Measurements from ENCODE around the gene PLEKHG4B.

The PLEKHG4B gene

DNA sequence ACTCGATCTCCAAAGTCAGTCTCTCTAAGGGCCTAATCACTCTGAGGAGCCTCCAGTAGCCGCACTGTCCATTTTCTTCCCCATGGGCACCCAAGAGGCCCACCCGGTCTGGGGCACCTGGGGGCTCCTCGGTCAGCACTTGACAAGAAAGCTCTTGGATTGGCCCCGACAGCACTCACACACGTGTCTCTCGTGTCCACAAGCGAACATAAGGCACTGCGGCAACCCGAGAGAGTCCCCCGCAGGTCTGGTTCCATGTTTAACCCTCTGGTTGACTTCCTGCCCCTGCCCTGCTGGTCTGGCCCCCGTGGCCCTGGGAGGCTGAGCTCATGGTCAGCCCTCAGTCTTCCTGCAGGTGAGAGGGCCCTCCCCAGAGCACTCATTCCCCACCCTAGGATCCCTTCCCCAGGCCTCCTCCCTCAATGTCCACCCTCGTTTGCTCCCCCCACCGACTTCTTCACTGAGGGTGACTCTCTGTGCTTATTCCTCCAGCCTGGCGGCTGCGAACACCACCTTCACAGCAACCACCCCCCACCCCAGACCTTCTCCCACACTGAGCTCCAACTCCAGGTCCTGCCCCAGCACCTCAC lies 83.0 kb downstream of the PLEKHG4B start:
- H3K9me3 Mint-ChIP-seq: no peaks in the 10 kb centered on the region
- no peaks in the 10 kb centered on the region for H3K4me1 Mint-ChIP-seq (ENCODE audit: low read depth)
- no peak overlapping the region for H3K4me3 Mint-ChIP-seq
- no peak for DNase-seq (ENCODE audit: low spot score)
- H3K27me3 Mint-ChIP-seq (ENCODE audit: low read depth): no peaks in the 10 kb centered on the region
- no peak overlapping the region for H3K27ac Mint-ChIP-seq
- no peaks in the 10 kb centered on the region for H3K36me3 Mint-ChIP-seq (ENCODE audit: low read depth)

DNA sequence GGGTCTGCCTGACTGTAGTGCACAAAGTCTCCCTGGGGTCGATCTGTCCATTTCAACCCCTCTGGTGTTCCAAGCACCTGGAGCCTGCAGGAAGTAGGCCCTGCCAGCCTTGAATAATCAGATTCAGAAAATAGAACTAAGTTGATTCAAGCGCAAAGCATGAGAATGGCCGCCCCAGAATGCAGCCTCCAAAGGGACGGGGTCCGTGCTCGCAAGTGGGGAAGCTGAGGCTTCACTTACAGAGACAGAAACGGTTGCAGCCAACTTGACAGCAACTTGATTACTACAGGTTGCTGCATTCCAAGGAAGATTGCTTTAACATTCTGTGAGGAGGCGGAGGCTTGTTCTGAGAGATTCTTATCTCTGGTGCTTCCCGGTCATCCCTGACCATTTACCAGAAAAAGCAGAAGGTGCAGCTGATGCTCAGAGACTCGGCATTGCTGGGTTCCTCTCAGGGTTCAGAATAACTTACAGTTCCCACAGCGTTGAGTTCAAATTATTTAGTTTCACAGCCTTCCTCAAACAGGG lies 84.4 kb downstream of the PLEKHG4B start:
- H3K4me3 Mint-ChIP-seq: no peak overlapping the region
- H3K4me1 Mint-ChIP-seq (ENCODE audit: low read depth): no peaks in the 10 kb centered on the region
- H3K27ac Mint-ChIP-seq: no peak overlapping the region
- H3K9me3 Mint-ChIP-seq: no peaks in the 10 kb centered on the region
- no peaks in the 10 kb centered on the region for H3K36me3 Mint-ChIP-seq (ENCODE audit: low read depth)
- DNase-seq (ENCODE audit: low spot score): no peak
- no peaks in the 10 kb centered on the region for H3K27me3 Mint-ChIP-seq (ENCODE audit: low read depth)

DNA sequence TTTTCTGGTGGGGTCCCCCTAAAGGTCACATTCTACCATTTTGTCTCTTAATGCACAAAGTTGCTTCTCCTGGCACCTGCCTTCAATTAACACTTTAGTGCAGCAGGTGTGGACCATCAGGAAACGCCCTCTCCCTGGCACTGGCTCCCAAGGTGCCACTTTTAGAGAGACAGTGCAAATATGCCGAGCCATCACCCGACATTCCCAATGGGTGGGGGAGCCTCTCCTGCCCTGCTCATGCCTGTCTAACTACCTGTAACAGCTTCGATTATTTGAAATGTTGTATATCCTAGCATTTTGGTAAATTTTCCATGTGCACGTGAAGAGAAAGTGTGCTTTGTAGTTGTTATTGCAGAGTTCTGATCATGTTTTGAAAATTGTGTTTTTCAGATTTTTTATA lies 86.1 kb downstream of the PLEKHG4B start:
- Mint-ChIP-seq H3K4me1 (ENCODE audit: low read depth) (no peaks in the 10 kb centered on the region), H3K27me3 (ENCODE audit: low read depth) (no peaks in the 10 kb centered on the region), H3K27ac (no peak overlapping the region), H3K9me3 (no peaks in the 10 kb centered on the region), H3K36me3 (ENCODE audit: low read depth) (no peaks in the 10 kb centered on the region), H3K4me3 (no peak overlapping the region)
- no peak for DNase-seq (ENCODE audit: low spot score)

DNA sequence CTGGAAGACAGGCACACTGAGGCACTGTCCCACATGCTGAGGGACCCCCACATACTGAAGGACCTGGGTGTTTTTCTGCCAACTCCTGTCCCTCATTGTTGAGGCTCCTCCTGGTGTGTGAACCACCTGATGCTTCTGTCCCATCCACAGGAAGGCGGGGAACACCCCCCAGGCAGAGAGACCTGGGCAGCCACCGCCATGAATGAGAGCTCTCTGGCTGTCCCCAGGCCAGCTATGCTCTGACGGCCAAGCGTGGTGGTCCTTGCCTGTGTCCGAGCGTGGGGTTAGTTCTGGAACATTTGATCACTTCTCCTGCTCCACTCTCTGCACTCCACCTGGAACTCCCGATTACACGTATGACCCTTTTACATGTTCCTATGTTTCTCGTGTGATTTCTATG lies 87.4 kb downstream of the PLEKHG4B start:
- Mint-ChIP-seq H3K27me3 (ENCODE audit: low read depth) (no peaks in the 10 kb centered on the region), H3K4me1 (ENCODE audit: low read depth) (no peaks in the 10 kb centered on the region), H3K36me3 (ENCODE audit: low read depth) (no peaks in the 10 kb centered on the region), H3K4me3 (no peak overlapping the region), H3K9me3 (no peaks in the 10 kb centered on the region), H3K27ac (no peak overlapping the region)
- DNase-seq (ENCODE audit: low spot score): no peak

DNA sequence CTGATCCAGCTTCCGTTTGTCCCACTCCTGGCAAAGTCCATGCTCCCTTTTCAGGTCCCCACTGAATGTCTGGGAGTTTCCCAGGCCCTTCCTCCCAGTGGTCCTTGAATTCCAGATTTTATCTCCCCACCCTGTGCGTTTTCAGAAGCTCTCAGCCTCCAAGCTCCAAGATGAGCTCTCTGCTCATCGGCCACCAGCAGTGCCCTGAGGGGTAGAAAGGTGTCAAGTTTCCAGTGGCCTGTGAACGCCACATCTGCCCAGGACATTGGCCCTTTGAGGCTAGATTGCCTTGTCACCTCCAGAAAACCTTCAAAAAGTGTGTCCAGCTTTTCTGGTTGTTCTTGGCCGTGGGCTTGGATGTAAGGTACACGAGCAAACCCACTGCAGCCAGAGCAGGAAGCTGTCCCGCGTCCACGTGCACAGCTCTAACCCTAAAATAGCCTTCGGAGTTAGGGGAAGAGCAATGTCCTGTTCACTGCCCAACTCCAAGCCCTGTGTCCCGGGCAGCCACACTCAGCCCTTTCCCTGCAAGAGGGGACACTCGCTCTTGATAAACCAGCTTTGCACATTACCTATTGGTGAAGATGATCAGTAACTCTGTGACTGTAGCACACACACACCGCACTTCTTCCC lies 88.4 kb downstream of the PLEKHG4B start:
- no peaks in the 10 kb centered on the region for H3K36me3 Mint-ChIP-seq (ENCODE audit: low read depth)
- no peak overlapping the region for H3K4me3 Mint-ChIP-seq
- no peaks in the 10 kb centered on the region for H3K4me1 Mint-ChIP-seq (ENCODE audit: low read depth)
- no peak overlapping the region for H3K27ac Mint-ChIP-seq
- DNase-seq (ENCODE audit: low spot score): no peak
- no peaks in the 10 kb centered on the region for H3K9me3 Mint-ChIP-seq
- no peaks in the 10 kb centered on the region for H3K27me3 Mint-ChIP-seq (ENCODE audit: low read depth)

DNA sequence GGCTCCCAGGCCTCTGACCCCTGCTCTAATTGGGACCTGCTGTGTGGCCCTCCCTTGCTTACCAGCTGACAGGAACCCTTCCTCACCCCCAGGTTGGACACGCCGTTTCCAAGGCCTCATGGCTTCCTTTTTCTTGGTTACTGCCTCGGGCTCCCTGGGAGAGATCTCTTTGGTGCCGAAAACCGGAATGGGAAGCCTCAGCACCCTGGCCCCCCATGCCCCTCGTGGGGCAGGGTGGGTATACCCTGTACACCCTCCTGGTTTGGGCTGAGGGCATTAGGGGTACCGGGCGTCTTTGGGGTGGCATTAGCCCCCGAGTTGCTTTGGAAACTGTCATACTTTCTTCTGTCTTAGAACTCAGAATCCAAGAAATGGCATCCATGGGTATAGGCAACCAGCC lies 89.2 kb downstream of the PLEKHG4B start:
- no peak for DNase-seq (ENCODE audit: low spot score)
- Mint-ChIP-seq H3K27me3 (ENCODE audit: low read depth) (no peaks in the 10 kb centered on the region), H3K36me3 (ENCODE audit: low read depth) (no peaks in the 10 kb centered on the region), H3K4me1 (ENCODE audit: low read depth) (no peaks in the 10 kb centered on the region), H3K9me3 (no peaks in the 10 kb centered on the region), H3K4me3 (no peak overlapping the region), H3K27ac (no peak overlapping the region)

DNA sequence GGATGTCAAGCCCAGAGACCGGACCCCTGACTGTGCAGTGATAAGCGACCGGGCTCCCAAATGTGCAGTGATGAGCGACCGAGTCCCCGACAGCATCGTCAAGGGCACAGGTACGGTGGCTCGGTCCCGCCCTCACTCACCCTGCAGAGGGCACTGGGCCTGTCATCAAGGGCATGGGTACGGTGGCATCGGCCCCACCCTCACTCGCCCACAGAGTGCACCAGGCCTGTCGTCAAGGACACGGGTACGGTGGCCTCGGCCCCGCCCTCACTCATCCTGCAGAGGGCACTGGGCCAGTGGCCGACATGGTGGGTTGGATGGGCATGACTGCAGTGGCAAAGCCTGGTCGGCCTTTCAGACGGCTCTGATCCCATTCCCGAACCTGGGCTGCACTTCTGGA lies 89.6 kb downstream of the PLEKHG4B start:
- H3K36me3 Mint-ChIP-seq (ENCODE audit: low read depth): no peaks in the 10 kb centered on the region
- no peaks in the 10 kb centered on the region for H3K9me3 Mint-ChIP-seq
- H3K4me1 Mint-ChIP-seq (ENCODE audit: low read depth): no peaks in the 10 kb centered on the region
- H3K27me3 Mint-ChIP-seq (ENCODE audit: low read depth): no peaks in the 10 kb centered on the region
- no peak for DNase-seq (ENCODE audit: low spot score)
- no peak overlapping the region for H3K27ac Mint-ChIP-seq
- no peak overlapping the region for H3K4me3 Mint-ChIP-seq

DNA sequence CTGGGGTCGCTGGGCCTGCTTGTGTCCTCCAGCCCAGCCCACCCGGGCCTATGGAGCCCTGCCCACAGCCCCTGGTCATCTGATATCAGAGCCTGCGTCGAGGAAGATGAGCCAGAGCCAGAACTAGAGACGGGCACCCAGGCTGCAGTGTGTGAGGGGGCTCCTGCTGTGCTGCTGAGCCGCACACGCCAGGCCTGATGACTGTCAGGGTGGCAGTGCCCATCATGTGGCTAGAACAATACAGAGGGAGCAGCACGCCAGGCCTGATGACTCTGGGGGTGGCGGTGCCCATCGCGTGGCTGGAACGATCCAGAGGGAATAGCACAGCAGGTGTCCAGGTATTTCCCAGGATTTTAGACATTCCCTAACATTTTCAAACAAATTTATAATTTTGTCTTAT lies 90.2 kb downstream of the PLEKHG4B start:
- H3K9me3 Mint-ChIP-seq: no peaks in the 10 kb centered on the region
- no peak overlapping the region for H3K4me3 Mint-ChIP-seq
- H3K36me3 Mint-ChIP-seq (ENCODE audit: low read depth): no peaks in the 10 kb centered on the region
- no peak for DNase-seq (ENCODE audit: low spot score)
- no peak overlapping the region for H3K27ac Mint-ChIP-seq
- no peaks in the 10 kb centered on the region for H3K27me3 Mint-ChIP-seq (ENCODE audit: low read depth)
- H3K4me1 Mint-ChIP-seq (ENCODE audit: low read depth): no peaks in the 10 kb centered on the region

DNA sequence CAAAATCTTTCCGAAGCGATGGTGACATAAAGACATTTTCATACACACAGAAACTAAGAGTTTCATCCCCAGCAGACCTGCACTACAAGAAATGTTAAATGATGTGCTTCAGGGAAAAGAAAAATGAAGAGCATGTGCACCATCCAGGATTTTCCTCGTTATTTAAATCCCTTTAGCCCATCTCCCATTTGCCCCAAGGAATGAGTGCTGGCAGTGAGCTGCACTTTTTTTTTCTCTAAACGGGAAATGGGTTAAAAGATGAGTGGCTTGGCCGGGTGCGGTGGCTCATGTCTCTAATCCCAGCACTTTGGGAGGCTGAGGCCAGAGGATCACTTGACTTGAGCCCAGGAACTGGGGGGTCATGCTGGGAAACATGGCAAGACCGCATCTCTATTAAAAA lies 92.5 kb downstream of the PLEKHG4B start:
- H3K9me3 Mint-ChIP-seq: no peaks in the 10 kb centered on the region
- peaks cover 5% of the 10 kb centered on the region for H3K4me1 Mint-ChIP-seq (ENCODE audit: low read depth)
- H3K27ac Mint-ChIP-seq: no peak overlapping the region
- no peak overlapping the region for H3K4me3 Mint-ChIP-seq
- H3K27me3 Mint-ChIP-seq (ENCODE audit: low read depth): no peaks in the 10 kb centered on the region
- no peaks in the 10 kb centered on the region for H3K36me3 Mint-ChIP-seq (ENCODE audit: low read depth)
- no peak for DNase-seq (ENCODE audit: low spot score)

DNA sequence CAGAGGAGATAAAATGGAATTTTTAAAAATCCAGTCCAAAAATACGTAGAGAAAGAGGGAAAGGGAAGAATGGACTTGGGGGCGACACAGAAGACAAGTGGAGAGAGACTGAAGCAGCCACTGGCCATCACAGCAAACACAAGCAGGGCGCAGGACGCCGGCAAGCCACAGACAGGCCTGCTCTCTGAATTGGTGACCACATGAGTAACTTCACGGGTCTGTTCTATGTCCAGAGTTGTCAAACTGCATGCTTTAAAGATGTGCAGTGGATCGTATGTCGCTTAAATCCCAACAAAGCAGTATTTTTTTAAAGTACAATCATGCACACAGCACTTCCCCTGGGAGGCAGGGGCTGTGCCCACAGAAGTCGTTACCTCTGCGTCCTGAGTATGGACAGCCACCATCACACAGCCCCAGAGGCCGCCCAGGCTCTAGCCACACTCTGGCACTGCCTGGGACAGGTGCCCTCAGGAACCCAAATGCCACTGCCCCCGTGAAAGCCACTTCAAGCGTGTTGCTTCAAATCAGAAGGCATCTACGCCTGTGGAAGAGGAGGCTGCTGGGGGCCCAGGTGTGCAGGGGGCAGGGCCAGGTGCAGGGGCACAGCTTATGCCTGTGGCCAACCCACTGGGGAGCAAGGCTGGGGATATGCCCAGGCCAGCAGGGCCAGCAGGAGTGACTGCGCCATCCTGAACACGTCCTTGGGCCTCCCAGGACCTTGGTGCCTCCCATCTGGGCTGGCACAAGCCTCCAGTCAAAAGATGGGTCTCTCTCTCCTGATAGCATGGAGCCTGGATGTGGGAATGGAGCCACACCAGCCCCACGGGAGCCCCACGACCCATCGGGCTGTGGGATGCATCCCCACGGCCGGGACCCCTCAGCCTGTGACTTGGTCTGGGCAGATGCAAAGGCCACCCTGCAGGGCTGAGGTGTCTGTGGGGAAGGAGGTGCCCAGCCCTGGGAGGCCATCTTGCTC lies 93.4 kb downstream of the PLEKHG4B start:
- H3K4me1 Mint-ChIP-seq (ENCODE audit: low read depth): peaks cover 8% of the 10 kb centered on the region
- H3K4me3 Mint-ChIP-seq: no peak overlapping the region
- H3K27me3 Mint-ChIP-seq (ENCODE audit: low read depth): peaks cover 4% of the 10 kb centered on the region
- no peak overlapping the region for H3K27ac Mint-ChIP-seq
- no peak for DNase-seq (ENCODE audit: low spot score)
- no peaks in the 10 kb centered on the region for H3K9me3 Mint-ChIP-seq
- no peaks in the 10 kb centered on the region for H3K36me3 Mint-ChIP-seq (ENCODE audit: low read depth)

DNA sequence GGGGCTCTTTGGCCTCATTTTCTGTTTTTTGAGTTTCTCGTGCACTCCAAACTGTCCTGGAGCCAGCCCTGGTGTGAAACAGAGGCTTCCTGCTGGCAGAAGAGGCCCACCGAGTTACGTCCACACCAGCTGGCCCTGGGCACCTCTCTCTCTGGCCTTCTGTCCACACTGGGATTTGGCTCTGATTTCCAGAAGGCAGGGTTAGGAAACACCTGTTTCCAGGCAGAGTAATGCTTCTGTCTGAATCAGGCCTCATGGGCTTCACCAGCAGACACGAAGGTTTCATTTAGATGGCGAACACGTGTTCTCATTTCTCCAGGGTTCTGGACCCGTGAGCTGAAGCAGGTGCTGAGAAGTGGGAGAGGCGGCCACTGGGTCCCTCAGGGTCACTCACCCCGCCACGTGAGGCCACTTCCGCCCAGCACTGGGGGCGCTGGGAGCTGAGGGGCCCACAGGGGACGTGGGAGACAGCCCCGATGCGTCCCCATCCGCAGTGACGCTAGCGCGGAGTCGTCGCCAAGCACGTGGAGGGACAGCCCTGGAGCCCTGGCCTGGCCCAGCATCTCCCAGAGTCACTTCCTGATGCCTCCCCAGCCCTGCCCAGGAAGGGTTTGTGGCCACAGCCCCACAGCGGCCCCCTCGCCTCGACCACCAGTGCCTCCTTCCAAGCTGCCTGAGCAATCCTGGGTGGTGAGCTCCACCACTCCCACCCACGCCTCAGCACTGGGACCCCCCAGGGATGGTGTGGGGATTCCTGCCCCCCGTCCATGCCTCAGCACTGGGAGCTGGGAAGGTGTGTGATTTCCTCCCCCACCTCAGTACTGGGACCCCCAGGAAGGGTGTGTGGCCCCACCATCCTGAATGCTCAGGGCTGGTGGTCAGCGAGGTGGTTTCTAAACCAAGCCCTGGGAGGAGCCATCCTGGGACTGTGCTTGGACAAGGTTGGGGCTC lies 94.4 kb downstream of the PLEKHG4B start:
- no peaks in the 10 kb centered on the region for H3K9me3 Mint-ChIP-seq
- peaks cover 5% of the 10 kb centered on the region for H3K27me3 Mint-ChIP-seq (ENCODE audit: low read depth)
- H3K27ac Mint-ChIP-seq: no peak overlapping the region
- H3K4me1 Mint-ChIP-seq (ENCODE audit: low read depth): peaks cover 8% of the 10 kb centered on the region
- no peaks in the 10 kb centered on the region for H3K36me3 Mint-ChIP-seq (ENCODE audit: low read depth)
- H3K4me3 Mint-ChIP-seq: no peak overlapping the region
- no peak for DNase-seq (ENCODE audit: low spot score)

DNA sequence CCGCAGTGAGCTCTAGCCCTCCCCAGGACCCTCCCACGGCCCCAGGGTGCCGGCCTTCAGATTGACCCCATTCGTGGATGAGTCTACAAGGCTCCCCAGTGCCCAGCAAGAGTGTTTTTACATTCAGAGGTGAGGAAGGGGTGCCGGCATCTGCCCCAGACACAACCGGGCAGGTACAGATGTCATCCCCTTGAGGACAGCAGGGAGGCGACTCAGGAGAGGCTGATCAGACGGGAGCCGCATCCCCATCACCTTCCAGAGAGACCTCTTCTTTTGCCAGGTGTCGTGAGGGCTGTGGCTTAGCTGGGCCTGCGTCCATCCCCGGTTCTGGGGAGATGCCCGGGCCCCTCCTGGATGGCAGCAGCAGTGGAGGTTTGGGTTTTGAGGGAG lies 95.1 kb downstream of the PLEKHG4B start:
- no peaks in the 10 kb centered on the region for H3K36me3 Mint-ChIP-seq (ENCODE audit: low read depth)
- no peak overlapping the region for H3K27ac Mint-ChIP-seq
- H3K27me3 Mint-ChIP-seq (ENCODE audit: low read depth): peaks cover 5% of the 10 kb centered on the region
- peaks cover 8% of the 10 kb centered on the region for H3K4me1 Mint-ChIP-seq (ENCODE audit: low read depth)
- H3K9me3 Mint-ChIP-seq: no peaks in the 10 kb centered on the region
- H3K4me3 Mint-ChIP-seq: no peak overlapping the region
- DNase-seq (ENCODE audit: low spot score): no peak

DNA sequence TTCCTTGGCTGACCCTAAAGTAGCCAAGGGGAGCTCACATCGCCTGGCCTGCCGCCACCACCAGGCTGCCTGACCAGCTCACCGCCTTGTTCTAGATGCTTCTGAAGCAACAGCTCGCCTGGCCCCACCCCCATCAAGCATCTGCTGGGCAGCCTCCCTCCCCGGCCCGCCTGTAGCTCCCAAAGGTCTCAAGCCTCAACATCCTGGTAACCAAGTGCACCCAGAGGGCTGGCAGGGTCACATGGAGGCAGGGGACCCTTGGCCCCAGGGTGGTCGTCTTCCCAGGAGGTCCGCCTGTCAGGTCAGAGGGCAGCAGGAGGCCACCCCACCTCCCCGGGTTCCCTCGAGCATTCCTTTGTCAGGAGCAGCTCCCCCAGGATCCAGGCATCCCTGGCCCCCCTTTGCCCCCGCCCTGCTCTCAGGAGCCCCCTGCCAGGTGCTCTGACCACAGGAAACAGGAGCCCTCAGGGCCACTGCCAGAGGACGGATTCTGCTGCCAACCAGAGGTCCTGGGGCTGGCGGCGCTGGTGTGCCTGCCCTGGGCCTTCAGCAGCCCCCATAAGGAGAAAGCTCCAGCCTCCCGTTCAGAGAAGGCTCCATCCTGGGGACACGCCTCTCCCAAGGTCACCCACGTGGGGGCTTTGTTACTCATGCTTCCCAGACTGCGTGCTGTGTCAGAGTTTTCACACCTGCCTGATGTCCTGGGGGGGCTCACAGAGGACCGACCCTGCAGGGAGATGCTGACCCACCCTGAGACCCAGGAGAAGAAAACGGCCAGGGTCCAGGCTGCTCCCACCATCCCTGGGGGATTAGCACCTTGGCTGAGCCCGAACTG lies 95.9 kb downstream of the PLEKHG4B start:
- no peak for DNase-seq (ENCODE audit: low spot score)
- no peaks in the 10 kb centered on the region for H3K9me3 Mint-ChIP-seq
- no peak overlapping the region for H3K4me3 Mint-ChIP-seq
- peaks cover 8% of the 10 kb centered on the region for H3K4me1 Mint-ChIP-seq (ENCODE audit: low read depth)
- H3K27me3 Mint-ChIP-seq (ENCODE audit: low read depth): peaks cover 5% of the 10 kb centered on the region
- H3K27ac Mint-ChIP-seq: no peak overlapping the region
- no peaks in the 10 kb centered on the region for H3K36me3 Mint-ChIP-seq (ENCODE audit: low read depth)
